Measurements from ENCODE around the gene CHADL.

The CHADL gene

GRCh38 chr22:41197038-41197972 is 43.4 kb downstream of the CHADL start (continued):
- no peak for TF ChIP-seq ZNF311 (tag by site-specific recombination; IDR thresholded peaks at IDR 0.05; ENCODE audit: borderline replicate concordance)
- TF ChIP-seq GLIS1 (tag by site-specific recombination; IDR thresholded peaks at IDR 0.05): peak; percentile 77
- TF ChIP-seq BCL11B (tag by site-specific recombination; IDR thresholded peaks at IDR 0.05; ENCODE audit: low read depth): peak; percentile 42; the same call in 1 of the 2 replicates
- no peak for TF ChIP-seq ZNF404 (tag by site-specific recombination; IDR thresholded peaks at IDR 0.05)
- no peak for TF ChIP-seq ZNF248 (tag by site-specific recombination; IDR thresholded peaks at IDR 0.05)
- TF ChIP-seq ZNF157 (tag by site-specific recombination; IDR thresholded peaks at IDR 0.05): no peak
- 0 out of 2 replicates have a peak, but pooled peaks have one; percentile 15 for TF ChIP-seq ZNF2 (tag by site-specific recombination; IDR thresholded peaks at IDR 0.05)
- peak; percentile 93 for TF ChIP-seq ZIC2 (tag by site-specific recombination; IDR thresholded peaks at IDR 0.05)
- no peak for TF ChIP-seq ZNF521 (tag by site-specific recombination; IDR thresholded peaks at IDR 0.05)
- TF ChIP-seq IKZF3 (tag by site-specific recombination; IDR thresholded peaks at IDR 0.05): peak; percentile 90
- no peak for TF ChIP-seq ZBTB49 (tag by site-specific recombination; IDR thresholded peaks at IDR 0.05; ENCODE audit: low read depth)
- peak; percentile 42; the same call in 1 of the 2 replicates for TF ChIP-seq ZNF366 (tag by site-specific recombination; conservative IDR thresholded peaks at IDR 0.05)
- TF ChIP-seq RBAK (tag by site-specific recombination; IDR thresholded peaks at IDR 0.05): no peak
- no peak for TF ChIP-seq HOXD13 (CRISPR knock-in tag; IDR thresholded peaks at IDR 0.05; ENCODE audit: borderline replicate concordance)
- TF ChIP-seq ZNF48 (tag by site-specific recombination; IDR thresholded peaks at IDR 0.05): no peak
- peak; percentile 33; the same call in 1 of the 2 replicates for TF ChIP-seq ZBTB20 (tag by site-specific recombination; IDR thresholded peaks at IDR 0.05)
- TF ChIP-seq KLF8 (tag by site-specific recombination; IDR thresholded peaks at IDR 0.05): peak; percentile 70
- TF ChIP-seq ZNF132 (tag by site-specific recombination; IDR thresholded peaks at IDR 0.05; ENCODE audit: borderline replicate concordance): no peak
- TF ChIP-seq ZNF645 (tag by site-specific recombination; IDR thresholded peaks at IDR 0.05): no peak
- no peak; the same call in none of the 2 replicates for TF ChIP-seq KLF1 (tag by site-specific recombination; IDR thresholded peaks at IDR 0.05)
- TF ChIP-seq, protein P1, sequence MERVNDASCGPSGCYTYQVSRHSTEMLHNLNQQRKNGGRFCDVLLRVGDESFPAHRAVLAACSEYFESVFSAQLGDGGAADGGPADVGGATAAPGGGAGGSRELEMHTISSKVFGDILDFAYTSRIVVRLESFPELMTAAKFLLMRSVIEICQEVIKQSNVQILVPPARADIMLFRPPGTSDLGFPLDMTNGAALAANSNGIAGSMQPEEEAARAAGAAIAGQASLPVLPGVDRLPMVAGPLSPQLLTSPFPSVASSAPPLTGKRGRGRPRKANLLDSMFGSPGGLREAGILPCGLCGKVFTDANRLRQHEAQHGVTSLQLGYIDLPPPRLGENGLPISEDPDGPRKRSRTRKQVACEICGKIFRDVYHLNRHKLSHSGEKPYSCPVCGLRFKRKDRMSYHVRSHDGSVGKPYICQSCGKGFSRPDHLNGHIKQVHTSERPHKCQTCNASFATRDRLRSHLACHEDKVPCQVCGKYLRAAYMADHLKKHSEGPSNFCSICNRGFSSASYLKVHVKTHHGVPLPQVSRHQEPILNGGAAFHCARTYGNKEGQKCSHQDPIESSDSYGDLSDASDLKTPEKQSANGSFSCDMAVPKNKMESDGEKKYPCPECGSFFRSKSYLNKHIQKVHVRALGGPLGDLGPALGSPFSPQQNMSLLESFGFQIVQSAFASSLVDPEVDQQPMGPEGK (tag by site-specific recombination; IDR thresholded peaks at IDR 0.05): peak; percentile 90
- peak; percentile 92 for TF ChIP-seq ZBTB26 (tag by site-specific recombination; optimal IDR thresholded peaks at IDR 0.05)
- TF ChIP-seq ZFP3 (tag by site-specific recombination; IDR thresholded peaks at IDR 0.05; ENCODE audit: low read depth): no peak
- TF ChIP-seq ZNF175 (tag by site-specific recombination; IDR thresholded peaks at IDR 0.05): no peak
- TF ChIP-seq ZSCAN30 (tag by site-specific recombination; IDR thresholded peaks at IDR 0.05): 0 out of 2 replicates have a peak, but pooled peaks have one; percentile 10
- TF ChIP-seq ZNF184 (tag by site-specific recombination; IDR thresholded peaks at IDR 0.05): no peak
- TF ChIP-seq ZNF112 (tag by site-specific recombination; IDR thresholded peaks at IDR 0.05): no peak
- no peak for TF ChIP-seq HOXA7 (CRISPR knock-in tag; IDR thresholded peaks at IDR 0.05; ENCODE audit: borderline replicate concordance)
- TF ChIP-seq, protein P2, sequence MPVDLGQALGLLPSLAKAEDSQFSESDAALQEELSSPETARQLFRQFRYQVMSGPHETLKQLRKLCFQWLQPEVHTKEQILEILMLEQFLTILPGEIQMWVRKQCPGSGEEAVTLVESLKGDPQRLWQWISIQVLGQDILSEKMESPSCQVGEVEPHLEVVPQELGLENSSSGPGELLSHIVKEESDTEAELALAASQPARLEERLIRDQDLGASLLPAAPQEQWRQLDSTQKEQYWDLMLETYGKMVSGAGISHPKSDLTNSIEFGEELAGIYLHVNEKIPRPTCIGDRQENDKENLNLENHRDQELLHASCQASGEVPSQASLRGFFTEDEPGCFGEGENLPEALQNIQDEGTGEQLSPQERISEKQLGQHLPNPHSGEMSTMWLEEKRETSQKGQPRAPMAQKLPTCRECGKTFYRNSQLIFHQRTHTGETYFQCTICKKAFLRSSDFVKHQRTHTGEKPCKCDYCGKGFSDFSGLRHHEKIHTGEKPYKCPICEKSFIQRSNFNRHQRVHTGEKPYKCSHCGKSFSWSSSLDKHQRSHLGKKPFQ (tag by site-specific recombination; IDR thresholded peaks at IDR 0.05): no peak
- no peak for TF ChIP-seq ZNF677 (tag by site-specific recombination; IDR thresholded peaks at IDR 0.05)

Data from HEK293 (cell line).